Testis (tissue), 2 donors: ENCODE data around the gene LTBR.

Source experiments
- POLR2A ChIP-seq: fragments of 450-650 bp; IDR thresholded peaks from one replicate; pipeline ENCODE4 v1.6.1; 2017; ENCODE audit warnings: antibody characterized with exemption, mild to moderate bottlenecking, moderate library complexity
- TF ChIP-seq, protein P1 (sequence below), 3 experiments: fragments of 450-650 bp in 2 of 3; fragments of 200-600 bp in 1 of 3; sonication (generic) in 1 of 3; IDR thresholded peaks; one replicate each; pipeline ENCODE4 v1.5.1; 2016 to 2019; ENCODE audit warnings: antibody characterized with exemption in 3 of 3, mild to moderate bottlenecking in 2 of 3, moderate library complexity in 1 of 3

DNA sequence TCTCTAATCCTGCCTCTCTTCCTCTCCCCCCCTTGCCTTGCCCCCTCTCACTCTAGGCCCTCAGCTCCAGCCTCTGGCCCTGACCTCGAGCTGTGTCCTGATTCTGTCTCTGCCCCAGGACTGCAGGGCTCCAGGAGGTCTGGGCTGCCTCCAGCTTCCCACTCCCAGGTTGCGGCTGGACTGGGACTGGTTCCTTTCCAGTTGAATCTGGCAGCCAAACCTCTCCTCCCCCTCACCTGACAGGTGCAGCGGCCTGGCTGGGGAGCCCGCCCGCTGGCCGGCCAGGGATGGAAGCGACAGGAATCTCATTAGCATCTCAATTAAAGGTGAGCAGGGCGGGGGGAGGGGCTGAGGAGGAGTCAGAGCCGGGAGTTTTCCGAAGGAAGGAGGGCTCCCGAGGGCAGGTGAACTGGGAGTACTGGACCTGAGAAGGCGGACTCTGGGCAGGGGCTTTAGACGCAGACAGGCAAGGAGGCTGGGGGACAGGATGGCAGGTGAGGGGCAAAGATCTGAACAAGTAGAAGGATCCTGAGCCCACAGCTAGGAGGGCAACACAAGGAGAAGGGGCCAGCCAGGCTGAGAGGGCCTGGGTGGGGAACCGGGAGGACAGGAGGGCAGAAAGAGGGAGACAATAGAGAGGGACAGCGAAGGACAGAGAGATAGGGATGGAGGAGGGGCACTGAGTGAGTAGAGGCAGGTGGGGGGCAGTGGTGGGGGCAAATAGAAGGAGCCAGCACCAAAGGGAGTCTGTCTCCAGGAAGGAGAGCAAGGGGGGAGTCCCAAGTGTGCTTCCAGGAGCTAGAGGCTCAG is 8.5 kb upstream of the LTBR start, which contains the start of gene SCNN1A:
- TF ChIP-seq, protein P1, sequence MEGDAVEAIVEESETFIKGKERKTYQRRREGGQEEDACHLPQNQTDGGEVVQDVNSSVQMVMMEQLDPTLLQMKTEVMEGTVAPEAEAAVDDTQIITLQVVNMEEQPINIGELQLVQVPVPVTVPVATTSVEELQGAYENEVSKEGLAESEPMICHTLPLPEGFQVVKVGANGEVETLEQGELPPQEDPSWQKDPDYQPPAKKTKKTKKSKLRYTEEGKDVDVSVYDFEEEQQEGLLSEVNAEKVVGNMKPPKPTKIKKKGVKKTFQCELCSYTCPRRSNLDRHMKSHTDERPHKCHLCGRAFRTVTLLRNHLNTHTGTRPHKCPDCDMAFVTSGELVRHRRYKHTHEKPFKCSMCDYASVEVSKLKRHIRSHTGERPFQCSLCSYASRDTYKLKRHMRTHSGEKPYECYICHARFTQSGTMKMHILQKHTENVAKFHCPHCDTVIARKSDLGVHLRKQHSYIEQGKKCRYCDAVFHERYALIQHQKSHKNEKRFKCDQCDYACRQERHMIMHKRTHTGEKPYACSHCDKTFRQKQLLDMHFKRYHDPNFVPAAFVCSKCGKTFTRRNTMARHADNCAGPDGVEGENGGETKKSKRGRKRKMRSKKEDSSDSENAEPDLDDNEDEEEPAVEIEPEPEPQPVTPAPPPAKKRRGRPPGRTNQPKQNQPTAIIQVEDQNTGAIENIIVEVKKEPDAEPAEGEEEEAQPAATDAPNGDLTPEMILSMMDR (IDR thresholded peaks at IDR 0.05) = no peak
- no peak for TF ChIP-seq POLR2A
